Fibroblast of lung (primary cell): ENCODE results near the gene PTGES3.

Experiments
- EZH2 ChIP-seq: IDR thresholded peaks from 2 replicates; pipeline ENCODE4 v1.5.1; 2012; ENCODE audit warnings: low read length, control low read depth, mild to moderate bottlenecking; ENCODE audit errors: missing control alignments
- TF ChIP-seq, protein P1 (sequence below), 2 donors: IDR thresholded peaks in 1 of 2; conservative IDR thresholded peaks in 1 of 2; 1 replicate in 1 of 2; 2 replicates in 1 of 2; pipeline ENCODE4 v1.5.1; 2011 to 2012; ENCODE audit warnings: low read length in 2 of 2, control low read depth in 1 of 2, inconsistent platforms in 1 of 2, low read depth in 1 of 2, mild to moderate bottlenecking in 1 of 2

- TF ChIP-seq, protein P1, sequence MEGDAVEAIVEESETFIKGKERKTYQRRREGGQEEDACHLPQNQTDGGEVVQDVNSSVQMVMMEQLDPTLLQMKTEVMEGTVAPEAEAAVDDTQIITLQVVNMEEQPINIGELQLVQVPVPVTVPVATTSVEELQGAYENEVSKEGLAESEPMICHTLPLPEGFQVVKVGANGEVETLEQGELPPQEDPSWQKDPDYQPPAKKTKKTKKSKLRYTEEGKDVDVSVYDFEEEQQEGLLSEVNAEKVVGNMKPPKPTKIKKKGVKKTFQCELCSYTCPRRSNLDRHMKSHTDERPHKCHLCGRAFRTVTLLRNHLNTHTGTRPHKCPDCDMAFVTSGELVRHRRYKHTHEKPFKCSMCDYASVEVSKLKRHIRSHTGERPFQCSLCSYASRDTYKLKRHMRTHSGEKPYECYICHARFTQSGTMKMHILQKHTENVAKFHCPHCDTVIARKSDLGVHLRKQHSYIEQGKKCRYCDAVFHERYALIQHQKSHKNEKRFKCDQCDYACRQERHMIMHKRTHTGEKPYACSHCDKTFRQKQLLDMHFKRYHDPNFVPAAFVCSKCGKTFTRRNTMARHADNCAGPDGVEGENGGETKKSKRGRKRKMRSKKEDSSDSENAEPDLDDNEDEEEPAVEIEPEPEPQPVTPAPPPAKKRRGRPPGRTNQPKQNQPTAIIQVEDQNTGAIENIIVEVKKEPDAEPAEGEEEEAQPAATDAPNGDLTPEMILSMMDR (conservative IDR thresholded peaks at IDR 0.05 in 1 of 2, IDR thresholded peaks at IDR 0.05 in 1 of 2; ENCODE audit: low read depth in 1 of 2, low read length in 2 of 2): no peak
- TF ChIP-seq EZH2: no peak
These were observed 42.8 kb downstream of the PTGES3 start for GRCh38 chr12:56645201-56645716.
